Transverse colon (tissue), 4 donors: ENCODE results near the gene GLIS1. TPM values are rescaled to one million over a fixed set of nuclear protein-coding genes. Genes with fewer than 3 reads are reported as not detected.

ENCODE experiments used
- DNase-seq: peaks from one replicate; pipeline ENCODE4 v3.0.0-alpha.2; 2019
- H3K27ac ChIP-seq, 4 donors: fragments of 200-600 bp; sonication (generic); 2 replicates each; pipeline ENCODE4 v1.5.1; 2016 to 2018; ENCODE audit warnings: inconsistent platforms in 4 of 4
- H3K27me3 ChIP-seq: fragments of 200-600 bp; sonication (generic); 2 replicates; pipeline ENCODE4 v1.5.1; 2017; ENCODE audit warnings: inconsistent platforms
- H3K36me3 ChIP-seq, 4 donors: fragments of 200-600 bp; sonication (generic); 2 replicates each; pipeline ENCODE4 v1.5.1; 2017 to 2019; ENCODE audit warnings: inconsistent platforms in 4 of 4
- H3K4me1 ChIP-seq, 4 donors: fragments of 200-600 bp; sonication (generic); 2 replicates each; pipeline ENCODE4 v1.5.1; 2017 to 2020; ENCODE audit warnings: inconsistent platforms in 4 of 4
- H3K4me3 ChIP-seq, 4 donors: fragments of 200-600 bp; sonication (generic); 1 replicate in 1 of 4; 2 replicates in 3 of 4; pipeline versions ENCODE4 v1.5.1 to v1.6.1; 2017 to 2019; ENCODE audit warnings: inconsistent platforms in 4 of 4
- H3K9me3 ChIP-seq, 2 donors: fragments of 200-600 bp; sonication (generic); 2 replicates each; pipeline ENCODE4 v1.5.1; 2017 to 2019; ENCODE audit warnings: inconsistent platforms in 2 of 2
- CTCF ChIP-seq, 5 experiments: fragments of 200-600 bp in 3 of 5; fragments of 450-650 bp in 2 of 5; sonication (generic) in 3 of 5; IDR thresholded peaks; 1 replicate in 2 of 5; 2 replicates in 3 of 5; pipeline ENCODE4 v1.5.1; 2016 to 2017; ENCODE audit warnings: antibody characterized with exemption in 5 of 5, inconsistent platforms in 3 of 5, mild to moderate bottlenecking in 2 of 5, moderate library complexity in 1 of 5
- EP300 ChIP-seq: sonication (generic); formaldehyde crosslinking; IDR thresholded peaks from one replicate; pipeline ENCODE4 v1.6.1; 2017; ENCODE audit warnings: antibody characterized with exemption, low read depth
- POLR2A ChIP-seq: fragments of 450-650 bp; IDR thresholded peaks from one replicate; pipeline ENCODE4 v1.6.1; 2016; ENCODE audit warnings: antibody characterized with exemption, mild to moderate bottlenecking, moderate library complexity
- POLR2AphosphoS5 ChIP-seq, 3 donors: sonication (generic); formaldehyde crosslinking; IDR thresholded peaks; one replicate each; pipeline ENCODE4 v1.6.1; 2016; ENCODE audit warnings: antibody characterized with exemption in 3 of 3
- WGBS, 2 donors: methylation state at CpG; one replicate each; pipeline ENCODE4 v1.1.5; 2018; ENCODE audit warnings: low coverage in 1 of 2; 5-methylcytosine and 5-hydroxymethylcytosine counted together
- in situ Hi-C, 4 donors: fragments of 200-750 bp; cut with MboI; loops; one replicate each; pipeline versions ENCODE4 v1.15.0 to v1.15.1; 2017; ENCODE audit warnings: low sequenced_read_pairs in 3 of 4, low pct_ligation_motif_present in 1 of 4, low pct_unique_long_range_greater_than_20kb in 1 of 4
- intact Hi-C: fragments of 100-400 bp; cut with DNase I; formaldehyde crosslinking; loops from one replicate; pipeline ENCODE4 v1.15.1; 2023; ENCODE audit warnings: low total_unique reads
- total RNA-seq, 4 donors: library from RNA; depleted of rRNA; stranded (reverse); fragments of >200 nt; gene quantifications; one replicate each; pipeline ENCODE4 v1.1.0, GENCODE V29; 2016

GLIS1 gene
- total RNA-seq, 4 donors from 2014 or later: 0.16 to 0.75 (median 0.27) TPM; not detected in 1

GRCh38 chr1:53481456-53481855, 257.5 kb downstream of the GLIS1 start:
- H3K4me3 ChIP-seq: no peak overlapping the region
- no peak for TF ChIP-seq CTCF (IDR thresholded peaks at IDR 0.05)
- in situ Hi-C loops (loop anchor here in 3 of 4 donors (10.0 to 25.0 kb wide), 3 partner anchors 203 to 281 kb away; no protein-coding TSS in a partner anchor), intact Hi-C loops (loop anchor here (5.0 kb wide), 1 partner anchor 276 kb away; no protein-coding TSS in a partner anchor)
- no peaks in the 10 kb centered on the region for H3K9me3 ChIP-seq
- DNase-seq: no peak
- H3K36me3 ChIP-seq: no peaks in the 10 kb centered on the region
- H3K27me3 ChIP-seq: peaks cover 18% of the 10 kb centered on the region
- WGBS, 2 donors: 78% methylated on average over 7 of the region's 7 CpGs; no CpG with 5 or more reads in 1 of the 2 donors
- H3K27ac ChIP-seq: no peak overlapping the region
- no peaks in the 10 kb centered on the region for H3K4me1 ChIP-seq

- DNase-seq: no peak
- intact Hi-C loops (loop anchor here (5.0 kb wide), 1 partner anchor 277 kb away; no protein-coding TSS in a partner anchor), in situ Hi-C loops (loop anchor here in 3 of 4 donors (10.0 to 25.0 kb wide), 3 partner anchors 204 to 282 kb away; no protein-coding TSS in a partner anchor)
- H3K27ac ChIP-seq: no peak overlapping the region
- no peaks in the 10 kb centered on the region for H3K9me3 ChIP-seq
- H3K27me3 ChIP-seq: peaks cover 10% of the 10 kb centered on the region
- H3K4me3 ChIP-seq: no peak overlapping the region
- no peaks in the 10 kb centered on the region for H3K4me1 ChIP-seq
- WGBS, 2 donors: 76 to 83% methylated on average over 10 to 11 of the region's 11 CpGs
- no peaks in the 10 kb centered on the region for H3K36me3 ChIP-seq
- TF ChIP-seq POLR2A: no peak
- no peak for TF ChIP-seq POLR2AphosphoS5 (IDR thresholded peaks at IDR 0.05)
- no peak for TF ChIP-seq EP300
- TF ChIP-seq CTCF (IDR thresholded peaks at IDR 0.05): no peak
Observed at GRCh38 chr1:53480678-53481077, 258.3 kb downstream of the GLIS1 start.

- Histone ChIP-seq H3K4me1 (no peaks in the 10 kb centered on the region), H3K9me3 (no peaks in the 10 kb centered on the region), H3K27me3 (no peaks in the 10 kb centered on the region), H3K4me3 (no peak overlapping the region), H3K36me3 (no peaks in the 10 kb centered on the region), H3K27ac (no peak overlapping the region)
- intact Hi-C loops: no loop called here
- TF ChIP-seq POLR2AphosphoS5 (IDR thresholded peaks at IDR 0.05) (no peak), EP300 (no peak), CTCF (IDR thresholded peaks at IDR 0.05) (no peak), POLR2A (no peak)
- in situ Hi-C loops: loop anchor here in 1 of 4 donors (25.0 kb wide), 1 partner anchor 284 kb away; no protein-coding TSS in a partner anchor
- 92% methylated on average over 2 of the region's 2 CpGs; no CpG with 5 or more reads in 1 of the 2 donors for WGBS, 2 donors
- no peak for DNase-seq
Observed at GRCh38 chr1:53478502-53478818, 260.5 kb downstream of the GLIS1 start.

DNA sequence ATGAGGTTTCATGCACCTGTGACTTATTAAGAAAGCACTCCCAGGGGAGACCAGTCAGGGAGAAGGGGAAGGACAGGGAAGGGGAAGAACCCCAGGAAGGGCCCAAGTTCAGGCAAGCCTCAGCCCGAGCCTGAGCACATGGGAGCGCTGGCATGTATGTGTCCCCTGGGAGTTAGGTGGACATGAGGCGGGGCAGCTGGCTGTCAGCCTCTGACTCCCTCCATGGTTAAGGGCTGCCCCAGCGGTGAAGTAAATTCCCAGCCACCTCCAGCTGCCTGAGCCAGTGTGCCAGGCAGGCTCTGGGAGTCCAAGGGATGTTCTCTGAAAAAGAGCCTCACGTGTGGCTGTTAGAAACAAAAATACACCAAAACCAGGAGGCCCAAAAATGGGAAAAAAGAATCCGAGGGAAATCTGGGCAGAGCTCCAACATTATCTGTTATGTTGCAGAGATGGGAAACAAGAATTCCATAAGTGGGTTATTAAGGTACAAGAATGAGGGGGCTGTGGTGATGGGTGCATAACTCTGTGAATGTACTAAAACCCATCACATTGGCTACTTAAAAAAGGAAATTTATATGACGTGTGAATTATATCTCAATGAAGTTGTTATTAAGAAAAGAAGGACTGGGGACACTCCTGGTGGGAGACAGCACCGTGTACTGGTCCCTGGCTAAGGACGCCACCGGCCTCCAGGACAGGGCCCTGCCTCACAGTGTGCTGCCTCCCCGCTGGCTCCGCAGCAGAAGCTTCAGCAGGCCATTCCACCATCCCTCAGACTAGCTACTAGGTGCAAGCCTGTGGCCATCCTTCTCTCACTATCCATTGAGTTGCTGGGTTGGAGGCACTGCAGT, 261.1 kb downstream of the GLIS1 start:
- in situ Hi-C loops: loop anchor here in 1 of 4 donors (25.0 kb wide), 1 partner anchor 284 kb away; no protein-coding TSS in a partner anchor
- WGBS, 2 donors: 74% methylated on average over 7 to 12 of the region's 12 CpGs

More for the DNA sequence above, 261.1 kb downstream of the GLIS1 start:
- Histone ChIP-seq H3K4me3 (no peak overlapping the region), H3K4me1 (no peaks in the 10 kb centered on the region), H3K27me3 (no peaks in the 10 kb centered on the region), H3K36me3 (no peaks in the 10 kb centered on the region), H3K9me3 (no peaks in the 10 kb centered on the region), H3K27ac (no peak overlapping the region)
- no peak for DNase-seq
- intact Hi-C loops: no loop called here
- TF ChIP-seq EP300 (no peak), CTCF (IDR thresholded peaks at IDR 0.05) (no peak), POLR2AphosphoS5 (IDR thresholded peaks at IDR 0.05) (no peak), POLR2A (no peak)
